Chondrocyte (in vitro differentiated cells): ENCODE measurements around the gene TRIM26. TPM values are rescaled to one million over a fixed set of nuclear protein-coding genes. Genes with fewer than 3 reads are reported as not detected.

ENCODE experiments used
- DNase-seq: peaks from one replicate; pipeline ENCODE4 v3.0.0; 2021; ENCODE audit warnings: mixed read lengths, low spot score
- H3K27ac Mint-ChIP-seq: one replicate; pipeline ENCODE4 v1.8.0; 2021; ENCODE audit warnings: mild to moderate bottlenecking, moderate library complexity, mixed read lengths; ENCODE audit not compliant: unreplicated experiment
- H3K27me3 Mint-ChIP-seq: 2 replicates; pipeline ENCODE4 v1.8.0; 2021; ENCODE audit warnings: low read depth, mixed read lengths
- H3K36me3 Mint-ChIP-seq: 2 replicates; pipeline ENCODE4 v1.8.0; 2021; ENCODE audit warnings: low read depth, mixed read lengths
- H3K4me1 Mint-ChIP-seq: 2 replicates; pipeline ENCODE4 v1.8.0; 2021; ENCODE audit warnings: low read depth, mild to moderate bottlenecking, mixed read lengths
- H3K4me3 Mint-ChIP-seq: one replicate; pipeline ENCODE4 v1.8.0; 2021; ENCODE audit warnings: mild to moderate bottlenecking, moderate library complexity, mixed read lengths; ENCODE audit not compliant: unreplicated experiment
- H3K9me3 Mint-ChIP-seq: 2 replicates; pipeline ENCODE4 v1.8.0; 2021; ENCODE audit warnings: low read depth, mixed read lengths
- CTCF ChIP-seq: fragments of 200-600 bp; sonication (generic); IDR thresholded peaks from 2 replicates; pipeline ENCODE4 v1.5.0; 2021; ENCODE audit warnings: antibody characterized with exemption, mild to moderate bottlenecking, moderate library complexity
- total RNA-seq: library from RNA; stranded (reverse); gene quantifications from 3 replicates; pipeline ENCODE4 v1.2.1, GENCODE V29; 2021

TRIM26 gene
- total RNA-seq, 1 donor from 2014 or later = 37.6 TPM

DNA sequence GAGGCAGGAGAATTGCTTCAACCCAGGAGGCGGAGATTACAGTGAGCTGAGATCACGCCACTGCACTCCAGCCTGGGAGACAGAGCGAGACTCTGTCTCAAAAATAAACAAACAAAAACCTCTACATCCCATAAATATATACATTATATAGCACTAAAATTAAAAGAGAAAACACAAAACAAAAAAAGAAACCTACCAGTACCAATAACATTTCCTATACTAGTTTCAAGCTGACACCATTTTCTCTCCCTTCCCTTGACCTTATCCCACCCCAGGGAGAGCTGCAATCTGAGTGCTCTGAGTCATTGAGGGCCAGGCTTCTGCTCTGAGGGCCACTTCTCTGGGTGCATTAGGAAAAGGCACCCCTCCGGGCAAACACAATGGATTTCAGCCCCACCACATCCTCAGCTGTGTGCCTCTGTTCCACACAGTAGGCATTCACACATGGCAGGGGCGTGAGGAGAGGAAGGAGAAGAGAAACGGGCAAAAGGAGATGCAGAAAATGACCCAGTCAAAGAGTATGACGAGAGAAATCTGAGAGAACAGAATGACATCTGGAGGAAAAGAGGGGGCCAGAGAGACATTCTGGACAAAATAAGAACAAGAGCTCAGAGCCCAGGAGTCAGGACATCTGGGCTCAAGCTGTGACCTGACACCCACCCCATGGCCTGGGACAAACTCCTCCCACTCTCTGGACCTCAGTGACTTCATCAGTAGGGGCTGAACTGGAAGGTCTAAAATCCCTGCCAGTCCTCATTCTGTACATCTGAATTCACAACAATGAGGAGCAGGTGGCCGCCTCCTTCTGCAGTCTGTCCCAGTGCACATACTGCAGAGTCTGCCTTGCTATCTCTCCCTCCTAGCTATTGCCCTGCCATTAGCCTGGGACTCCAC lies 18.2 kb downstream of the TRIM26 start:
- TF ChIP-seq CTCF = no peak
- H3K27me3 Mint-ChIP-seq = no peaks in the 10 kb centered on the region
- no peak overlapping the region for H3K27ac Mint-ChIP-seq
- no peak for DNase-seq
- no peaks in the 10 kb centered on the region for H3K4me1 Mint-ChIP-seq
- H3K4me3 Mint-ChIP-seq = no peak overlapping the region
- no peaks in the 10 kb centered on the region for H3K9me3 Mint-ChIP-seq
- H3K36me3 Mint-ChIP-seq = peaks cover 42% of the 10 kb centered on the region

GRCh38 chr6:30192076-30192475 lies 21.1 kb downstream of the TRIM26 start:
- H3K9me3 Mint-ChIP-seq = no peaks in the 10 kb centered on the region
- H3K36me3 Mint-ChIP-seq = peaks cover 46% of the 10 kb centered on the region
- no peak overlapping the region for H3K27ac Mint-ChIP-seq
- H3K4me3 Mint-ChIP-seq = no peak overlapping the region
- no peaks in the 10 kb centered on the region for H3K27me3 Mint-ChIP-seq
- H3K4me1 Mint-ChIP-seq = no peaks in the 10 kb centered on the region
- no peak for DNase-seq
- no peak for TF ChIP-seq CTCF

GRCh38 chr6:30188541-30188940 lies 24.7 kb downstream of the TRIM26 start:
- peaks cover 54% of the 10 kb centered on the region for H3K36me3 Mint-ChIP-seq
- no peaks in the 10 kb centered on the region for H3K9me3 Mint-ChIP-seq
- no peak for DNase-seq
- no peak overlapping the region for H3K4me3 Mint-ChIP-seq
- H3K27ac Mint-ChIP-seq = no peak overlapping the region
- TF ChIP-seq CTCF = no peak
- no peaks in the 10 kb centered on the region for H3K4me1 Mint-ChIP-seq
- no peaks in the 10 kb centered on the region for H3K27me3 Mint-ChIP-seq

DNA sequence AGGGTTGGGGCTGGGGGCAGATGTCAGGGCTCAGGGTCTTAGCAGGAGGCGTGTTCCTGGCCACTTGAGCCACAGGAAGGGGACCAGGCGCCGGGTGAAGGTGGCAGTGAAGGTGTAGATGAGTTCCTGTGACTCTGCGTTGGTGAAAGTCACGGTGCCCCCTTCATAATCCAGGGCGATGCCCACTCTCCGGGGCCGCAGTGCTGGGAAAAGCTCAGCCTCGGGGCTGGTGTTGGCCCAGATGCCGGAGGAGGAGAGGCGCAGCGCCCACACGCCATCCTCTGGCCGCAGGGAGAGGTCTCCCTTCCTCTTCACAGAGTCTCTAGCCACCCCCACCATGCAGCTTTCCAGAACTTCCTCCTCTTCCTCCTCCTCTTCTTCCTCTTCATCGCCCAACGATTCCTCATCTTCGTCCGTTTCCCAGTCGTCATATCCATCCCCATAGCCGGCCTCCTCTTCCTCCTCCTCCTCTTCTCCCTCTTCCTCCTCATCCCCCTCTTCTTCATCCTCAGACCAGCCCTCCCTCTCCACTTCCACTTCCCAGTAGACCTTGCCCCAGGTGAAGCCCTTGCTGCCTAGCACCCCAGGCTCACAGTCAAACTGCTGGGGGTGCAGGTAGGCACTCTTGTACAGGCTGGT lies 27.2 kb downstream of the TRIM26 start:
- Mint-ChIP-seq H3K27ac (no peak overlapping the region), H3K9me3 (peaks cover 5% of the 10 kb centered on the region), H3K4me1 (no peaks in the 10 kb centered on the region), H3K27me3 (no peaks in the 10 kb centered on the region), H3K36me3 (peaks cover 53% of the 10 kb centered on the region), H3K4me3 (no peak overlapping the region)
- DNase-seq = no peak
- no peak for TF ChIP-seq CTCF

GRCh38 chr6:30184417-30185031 lies 28.7 kb downstream of the TRIM26 start:
- DNase-seq = no peak
- peaks cover 12% of the 10 kb centered on the region for H3K9me3 Mint-ChIP-seq
- no peak for TF ChIP-seq CTCF
- peaks cover 2% of the 10 kb centered on the region for H3K27me3 Mint-ChIP-seq
- peaks cover 44% of the 10 kb centered on the region for H3K36me3 Mint-ChIP-seq
- H3K4me3 Mint-ChIP-seq = no peak overlapping the region
- H3K27ac Mint-ChIP-seq = no peak overlapping the region
- no peaks in the 10 kb centered on the region for H3K4me1 Mint-ChIP-seq
